Right kidney (tissue), 1 donor: Measurements from ENCODE around the gene POLL.
"Not testable (repeated sequence)": the region's sequence is repeated elsewhere in the genome, so short reads cannot be mapped to it uniquely, and the experiment has no call there.

Experiments
- DNase-seq: peaks from one replicate; pipeline ENCODE4 v3.0.0-alpha.2; 2016

Gene POLL

DNA sequence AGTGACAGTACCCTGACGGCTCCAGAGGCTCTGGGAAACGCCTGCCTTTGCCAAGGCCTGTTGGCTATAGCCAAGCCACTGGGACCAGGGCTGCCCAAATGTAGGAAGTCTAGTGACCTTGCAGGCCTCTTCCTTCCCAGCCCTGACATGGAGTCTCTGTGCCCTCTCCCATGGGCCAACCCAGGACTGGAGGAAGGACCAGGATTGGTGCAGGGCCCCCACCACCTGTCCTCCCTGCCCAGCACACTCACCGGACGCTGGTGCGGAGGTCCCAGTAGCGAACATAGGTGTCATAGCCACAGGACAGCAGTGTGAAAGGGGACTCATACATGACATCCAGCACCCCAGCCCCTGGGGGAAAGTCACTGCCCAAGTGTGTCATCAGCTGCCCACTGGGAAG, 24.0 kb upstream of the POLL start:
- no peak for DNase-seq

DNA sequence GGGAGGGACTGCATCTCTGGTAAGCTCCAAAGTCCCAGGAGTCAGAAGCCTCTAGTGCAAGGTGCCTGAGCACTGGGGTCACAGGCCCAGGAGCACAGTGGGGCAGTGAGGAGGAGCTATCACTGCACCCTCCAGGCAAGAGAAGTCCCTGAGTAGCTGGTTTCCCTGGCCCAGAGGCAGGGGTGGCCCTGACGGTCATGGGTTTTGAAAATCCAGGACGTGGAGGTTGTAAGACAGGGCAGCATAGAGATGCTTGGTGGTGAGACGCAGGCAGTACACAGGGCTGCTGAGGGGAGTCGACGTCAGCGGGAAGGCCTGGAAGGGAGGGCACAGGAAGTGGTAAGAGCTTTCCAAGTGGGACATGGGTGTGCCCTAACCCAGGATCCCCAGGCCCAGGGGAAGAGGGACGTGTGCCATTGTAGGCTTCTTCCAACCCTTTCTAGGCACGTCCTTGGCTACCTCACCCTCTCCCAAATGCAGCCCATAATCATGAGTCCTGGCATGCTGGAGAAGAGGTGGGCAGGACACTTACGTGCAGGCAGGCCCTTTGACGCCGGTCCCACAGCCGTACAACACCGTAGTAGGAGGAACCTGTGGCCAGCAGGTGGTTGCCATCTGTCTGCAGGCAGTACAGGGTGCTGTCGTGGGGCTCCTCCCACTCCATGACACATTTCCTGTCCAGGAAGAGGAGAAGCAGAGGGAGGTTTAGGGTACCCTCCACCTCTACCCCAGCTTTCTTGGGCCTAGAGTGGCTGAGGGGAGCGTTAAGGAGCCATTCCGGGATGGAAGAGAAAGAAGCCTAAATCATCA, 23.2 kb upstream of the POLL start:
- DNase-seq, result no peak

DNA sequence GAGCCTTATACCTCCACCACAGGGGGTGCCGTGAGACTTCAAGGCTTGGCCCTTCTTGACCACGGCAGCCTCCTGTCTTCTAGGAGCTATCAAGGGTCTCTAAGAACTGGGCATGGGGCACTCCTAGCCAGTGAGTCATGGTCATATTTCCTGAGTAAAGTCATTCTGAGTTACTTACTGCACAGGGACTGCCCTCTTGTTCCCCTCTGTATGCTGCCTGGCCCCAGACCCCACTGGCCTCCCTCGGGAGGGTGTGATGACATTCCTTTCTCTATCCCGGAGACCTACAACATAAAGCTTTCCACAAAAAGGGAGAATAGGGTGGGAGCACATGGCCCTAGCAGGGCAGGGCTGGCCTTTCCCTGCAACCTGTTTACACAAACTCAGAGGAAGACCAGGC, 21.4 kb upstream of the POLL start:
- DNase-seq, result no peak

DNA sequence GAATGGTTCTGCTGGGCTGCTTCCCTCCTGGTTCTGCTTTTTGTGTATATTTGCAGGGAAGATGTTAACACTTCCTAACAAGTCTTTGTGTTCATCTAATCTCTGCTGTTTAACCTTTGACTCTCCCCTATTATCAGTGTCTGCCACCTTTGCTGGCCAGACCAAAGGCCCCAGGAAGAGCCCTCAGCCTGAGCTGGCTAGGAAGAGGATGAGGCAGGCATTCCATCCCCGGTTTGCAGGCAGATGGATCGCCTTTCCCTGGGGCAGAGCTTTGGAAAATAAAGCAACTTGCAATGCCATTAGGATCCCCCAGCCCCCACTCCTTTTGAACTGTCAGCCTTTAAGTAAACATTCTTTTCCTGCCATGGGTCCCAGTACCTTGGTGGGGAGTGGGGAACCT, 19.1 kb upstream of the POLL start:
- DNase-seq, result no peak

DNA sequence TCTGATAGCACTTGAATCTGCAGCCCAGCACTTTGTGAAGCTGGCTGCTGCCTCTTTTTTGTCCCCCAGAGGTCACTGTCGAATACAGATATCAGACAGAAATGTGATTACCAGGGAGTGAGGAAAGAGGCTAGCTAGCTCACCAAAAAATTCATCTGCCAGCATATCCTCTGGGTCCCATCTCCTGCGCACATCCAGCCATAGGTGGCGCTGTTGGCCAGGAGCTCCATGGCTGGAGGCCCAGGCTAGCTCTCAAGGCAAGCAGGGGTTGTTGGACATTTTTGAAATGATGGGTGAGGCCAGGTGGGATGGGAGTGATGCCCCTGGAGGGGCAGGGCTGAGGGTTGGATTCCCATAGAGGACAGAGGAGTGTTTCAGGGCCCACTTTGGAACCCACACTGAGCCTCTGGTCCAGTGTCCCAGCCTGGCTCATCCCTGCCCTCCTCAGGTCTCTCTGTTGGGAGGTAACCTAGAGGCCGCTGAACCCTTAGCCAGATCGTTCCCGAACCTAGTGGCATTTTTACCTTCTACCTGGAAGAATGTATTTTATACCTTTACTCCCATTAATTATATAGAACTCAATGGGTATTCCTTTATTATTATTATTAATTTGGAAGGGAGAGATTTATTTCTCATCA, 14.8 kb upstream of the POLL start:
- peak; percentile 56 for DNase-seq

DNA sequence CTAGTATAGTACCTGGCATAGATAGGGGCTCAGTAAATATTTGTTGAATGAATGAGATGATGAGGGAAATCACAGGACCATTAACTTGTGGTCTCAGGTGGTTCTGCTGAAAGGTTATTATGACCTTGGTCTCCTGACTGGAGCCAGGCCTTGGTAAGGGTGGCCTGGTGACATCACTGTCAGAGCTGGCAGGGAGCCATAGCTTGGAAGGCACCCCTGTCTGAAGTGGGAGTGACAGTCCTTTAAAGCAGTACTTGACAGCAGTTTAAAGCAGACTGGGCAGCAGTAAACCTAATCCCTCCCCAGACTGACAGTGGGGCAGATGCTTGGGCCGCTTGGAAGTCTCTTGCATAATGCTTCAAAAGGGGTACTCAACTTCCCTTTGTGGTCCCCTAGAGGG, 13.5 kb upstream of the POLL start:
- DNase-seq, result no peak

DNA sequence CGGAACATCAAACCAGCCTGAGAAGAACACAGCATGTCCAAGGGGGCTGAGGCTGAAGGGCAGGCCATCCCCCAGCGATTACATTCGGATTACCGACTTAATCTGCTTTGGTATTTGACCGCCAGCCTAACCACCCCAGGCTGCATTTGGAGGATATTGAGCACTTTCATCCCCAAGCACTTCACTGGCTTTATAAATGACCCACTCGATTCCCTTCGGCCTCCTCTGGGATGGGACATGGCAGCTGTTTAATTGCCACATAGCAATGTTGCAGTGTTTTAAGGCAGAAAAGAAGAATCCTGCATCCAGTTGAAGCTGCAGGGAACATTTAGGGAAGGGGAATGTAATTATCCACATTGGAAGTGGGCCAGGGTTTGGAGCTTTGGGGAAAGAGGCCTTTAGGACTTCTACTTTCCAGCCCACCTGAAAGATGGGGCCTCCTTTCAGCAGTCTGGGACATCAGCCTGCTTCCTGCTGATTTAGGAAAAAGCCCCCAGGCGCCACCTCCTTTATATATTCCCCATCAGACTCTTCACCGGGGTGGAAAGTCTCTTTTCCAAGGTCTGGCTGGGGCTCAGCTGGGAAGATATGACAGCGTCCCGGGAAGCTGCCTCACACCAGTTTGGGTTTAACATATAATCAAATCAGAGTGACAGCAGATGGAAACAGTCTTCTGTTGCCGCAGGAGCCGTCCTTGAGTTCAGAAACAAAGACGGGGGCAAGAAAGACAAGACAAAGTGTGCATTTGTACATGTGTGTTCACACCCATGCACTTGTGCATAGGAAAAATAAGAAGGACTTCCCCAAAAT, 9.2 kb upstream of the POLL start:
- no peak for DNase-seq

DNA sequence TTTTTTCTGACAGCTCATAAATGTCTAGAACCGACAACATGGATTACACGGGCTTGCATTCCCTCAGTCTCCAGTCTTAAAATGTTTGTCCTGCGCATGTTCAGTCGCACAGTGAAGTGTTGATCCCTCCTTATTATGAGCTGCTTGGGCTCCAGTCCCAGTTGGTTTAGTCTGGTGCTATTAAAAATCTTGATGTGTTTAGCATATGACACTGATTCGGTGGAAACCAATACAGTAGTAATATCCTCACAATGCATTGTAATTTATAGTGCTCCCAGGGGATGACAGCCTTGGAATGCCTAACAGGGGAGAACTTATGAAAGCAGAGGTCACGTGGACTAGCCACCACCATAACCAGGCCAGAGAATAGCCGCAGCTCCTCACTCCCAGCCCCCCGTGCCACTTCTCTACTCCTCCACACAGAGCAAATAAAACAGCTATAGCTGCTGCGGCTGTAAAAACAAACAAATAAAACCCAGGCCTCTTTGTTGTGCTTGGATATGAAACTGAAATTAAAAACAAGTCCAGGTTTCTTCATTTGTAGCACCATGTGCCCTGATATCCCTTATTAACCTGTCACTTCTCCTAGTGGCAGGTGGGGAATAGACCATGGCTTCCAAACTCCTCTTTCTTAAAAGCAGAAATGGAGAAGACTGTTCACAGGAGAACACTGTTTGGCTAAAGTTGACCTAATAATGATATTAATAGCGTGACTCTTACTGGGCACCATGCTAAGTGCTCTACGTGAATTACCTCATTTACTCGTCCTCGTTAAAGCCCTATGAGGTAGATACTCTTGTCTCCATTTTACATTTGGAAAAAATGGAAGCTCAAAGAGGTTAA, 7.8 kb upstream of the POLL start:
- DNase-seq, result no peak

DNA sequence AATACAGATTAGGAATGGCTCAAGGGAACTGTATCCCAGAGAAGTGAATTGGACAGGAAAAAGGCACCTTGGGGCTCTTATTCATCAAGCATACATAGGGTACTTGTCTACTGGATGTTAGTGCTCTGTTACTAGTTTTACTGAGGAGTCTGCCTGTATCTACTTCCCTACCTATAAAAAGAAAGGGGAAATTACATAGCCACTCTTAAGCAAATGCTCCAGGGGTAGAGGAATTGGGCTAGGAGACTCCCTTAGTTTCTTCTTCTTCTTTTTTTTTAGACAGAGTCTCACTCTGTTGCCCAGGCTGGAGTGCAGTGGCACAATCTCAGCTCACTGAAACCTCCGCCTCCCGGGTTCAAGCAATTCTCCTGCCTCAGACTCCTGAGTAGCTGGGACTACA, 5.3 kb upstream of the POLL start:
- DNase-seq, result not testable (repeated sequence)

DNA sequence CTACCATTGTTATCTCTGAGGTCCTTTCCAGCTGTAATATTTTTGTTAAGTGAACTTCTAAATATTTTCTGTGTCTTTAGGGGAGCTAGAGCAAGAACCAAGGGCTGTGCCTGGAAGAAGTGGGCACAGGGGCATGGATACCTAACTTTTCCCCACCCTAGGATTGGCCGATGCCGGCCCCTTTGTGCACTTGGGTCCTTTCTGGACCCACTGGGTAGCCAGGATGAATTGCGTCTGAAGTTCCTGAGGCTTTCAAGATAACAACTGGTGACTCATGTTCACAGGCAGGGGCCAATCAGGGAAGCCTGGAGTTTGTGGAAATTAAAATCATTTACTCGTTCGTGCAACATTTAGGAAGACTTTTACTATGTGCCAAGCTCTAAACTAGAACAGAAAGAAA, 822 bp upstream of the POLL start:
- no peak for DNase-seq

DNA sequence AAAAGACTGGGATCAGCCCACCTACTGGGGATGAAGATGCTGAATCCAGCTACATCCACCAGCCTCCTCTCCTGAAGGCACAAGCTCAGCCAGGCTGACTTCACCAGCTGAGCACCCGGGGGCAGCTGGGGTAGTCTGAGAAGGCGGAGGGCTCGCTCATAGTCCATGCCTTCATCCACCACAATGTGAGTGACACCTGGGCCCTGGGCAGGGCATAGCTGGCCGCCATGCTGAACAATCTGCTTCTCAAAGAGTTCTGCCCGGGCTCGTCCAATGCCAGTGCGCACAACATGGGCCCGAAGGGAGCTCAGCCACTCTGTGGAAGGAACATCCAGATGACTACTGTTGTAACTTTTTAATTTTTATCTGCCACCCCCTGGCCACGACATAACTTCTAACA, 2.2 kb downstream of the POLL start:
- DNase-seq, result no peak

DNA sequence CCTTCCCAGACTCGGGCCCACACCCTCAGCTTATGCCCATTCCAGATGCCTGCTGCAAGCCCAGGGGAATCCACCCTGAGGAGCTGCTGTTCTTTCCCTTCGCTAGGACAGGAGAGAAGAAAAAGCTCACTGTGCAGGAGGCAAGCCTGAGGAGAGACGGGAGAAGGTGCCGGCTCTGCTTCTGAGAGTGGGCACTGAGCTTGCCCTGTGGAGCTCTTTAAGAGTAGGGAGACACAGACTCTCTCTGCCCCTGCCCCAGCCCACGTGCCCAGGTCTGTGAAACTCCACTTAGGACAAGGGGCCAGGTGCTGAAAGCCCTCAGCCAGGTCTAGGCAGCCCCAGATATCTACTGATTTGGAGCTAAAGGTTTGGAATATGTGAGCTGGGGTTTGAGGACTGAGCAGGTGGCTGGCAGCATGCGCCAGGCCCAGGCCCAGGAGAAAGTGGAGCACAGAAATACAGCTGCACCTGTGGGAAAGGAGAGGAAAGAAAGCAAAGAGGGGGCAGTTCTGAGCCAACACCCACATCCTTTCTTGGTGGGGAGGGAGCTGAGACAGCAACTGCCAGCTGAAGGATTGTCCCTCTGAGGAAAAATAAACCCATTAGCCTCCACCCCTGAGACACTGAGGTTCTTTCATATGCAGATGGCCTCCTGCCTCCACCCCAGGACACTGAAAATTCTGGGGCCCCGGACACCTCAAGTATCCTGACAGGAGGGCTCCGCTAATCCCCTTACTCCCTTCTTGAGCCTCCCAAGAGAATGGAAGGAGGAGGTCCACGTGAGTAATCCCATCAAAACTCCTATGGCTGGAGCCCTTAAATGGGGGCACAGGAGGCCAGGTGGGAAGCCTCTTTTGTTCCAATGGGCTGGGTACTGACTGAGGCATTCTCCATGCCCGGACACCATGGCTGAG, 7.3 kb downstream of the POLL start:
- DNase-seq, result no peak

DNA sequence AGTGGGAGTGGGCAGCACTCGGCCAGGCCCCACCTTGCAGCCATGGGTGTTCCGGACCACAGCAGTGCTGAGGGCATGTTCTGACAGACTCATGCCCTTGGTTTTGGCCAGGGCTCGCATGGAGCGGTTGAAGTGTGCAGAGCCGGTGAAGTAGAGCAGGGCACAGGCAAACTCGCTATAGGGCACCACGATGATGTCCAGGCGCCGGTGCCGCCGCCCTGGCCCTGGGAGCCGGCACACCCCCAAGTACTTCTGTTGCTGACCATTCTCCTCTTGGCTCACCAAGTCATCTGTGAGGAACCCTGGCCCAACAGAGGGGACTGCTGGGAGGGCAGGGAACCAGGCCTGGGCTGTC, 8.6 kb downstream of the POLL start:
- DNase-seq, result no peak

DNA sequence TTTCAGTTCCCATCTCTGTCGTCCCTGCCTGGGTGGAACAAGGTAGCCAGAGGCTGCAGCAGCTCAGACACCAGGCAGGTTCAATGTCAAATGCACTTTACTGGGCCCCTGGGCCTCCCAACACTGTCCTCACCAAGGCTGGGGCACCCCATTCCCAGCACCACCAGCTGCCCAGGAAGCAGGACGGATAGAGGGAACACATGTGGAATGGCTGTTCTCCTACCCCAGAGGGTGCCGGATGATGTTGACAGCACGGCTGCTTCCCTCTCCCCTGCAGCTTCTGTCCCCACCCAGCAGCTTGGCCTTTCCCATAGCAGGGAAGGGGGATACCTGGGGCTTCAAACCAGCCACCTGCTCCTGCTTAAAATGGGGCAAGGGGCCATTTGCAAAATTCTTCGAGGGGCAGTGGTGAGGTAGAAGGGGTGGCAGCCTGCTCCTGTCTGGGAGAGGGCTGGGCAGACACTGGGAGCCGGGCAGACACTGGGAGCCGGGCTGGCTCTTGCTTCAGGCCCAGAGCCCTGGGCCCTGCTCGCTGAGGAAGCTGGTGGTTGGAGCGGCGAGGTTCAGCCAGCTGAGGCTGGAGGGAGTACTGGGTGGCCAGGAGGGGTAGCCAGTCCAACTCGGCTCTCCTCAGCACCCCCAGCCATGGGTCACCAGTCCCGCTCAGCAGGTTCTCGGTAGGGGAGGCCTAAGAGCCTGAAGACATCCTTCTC, 9.1 kb downstream of the POLL start:
- DNase-seq, result no peak

DNA sequence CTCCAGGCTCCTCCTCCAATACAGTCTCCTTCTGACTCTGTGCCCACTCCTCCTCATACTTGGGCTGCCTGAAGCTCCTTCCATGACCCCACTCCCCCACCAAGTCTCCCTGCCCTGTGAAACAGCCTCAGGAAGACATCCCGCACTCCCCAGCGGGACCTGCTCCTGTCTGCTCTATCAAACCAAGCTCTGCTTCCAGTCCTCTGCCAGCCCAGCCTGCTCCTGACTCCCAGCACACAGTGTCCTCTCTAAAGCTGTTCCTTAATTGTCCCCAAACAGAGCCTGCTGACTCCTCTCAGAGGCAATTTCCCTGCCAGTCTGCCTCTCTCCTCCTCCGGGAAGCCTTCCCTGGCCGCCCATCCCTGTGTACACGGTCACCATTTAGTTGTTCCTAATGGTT, 9.9 kb downstream of the POLL start:
- DNase-seq, result no peak

DNA sequence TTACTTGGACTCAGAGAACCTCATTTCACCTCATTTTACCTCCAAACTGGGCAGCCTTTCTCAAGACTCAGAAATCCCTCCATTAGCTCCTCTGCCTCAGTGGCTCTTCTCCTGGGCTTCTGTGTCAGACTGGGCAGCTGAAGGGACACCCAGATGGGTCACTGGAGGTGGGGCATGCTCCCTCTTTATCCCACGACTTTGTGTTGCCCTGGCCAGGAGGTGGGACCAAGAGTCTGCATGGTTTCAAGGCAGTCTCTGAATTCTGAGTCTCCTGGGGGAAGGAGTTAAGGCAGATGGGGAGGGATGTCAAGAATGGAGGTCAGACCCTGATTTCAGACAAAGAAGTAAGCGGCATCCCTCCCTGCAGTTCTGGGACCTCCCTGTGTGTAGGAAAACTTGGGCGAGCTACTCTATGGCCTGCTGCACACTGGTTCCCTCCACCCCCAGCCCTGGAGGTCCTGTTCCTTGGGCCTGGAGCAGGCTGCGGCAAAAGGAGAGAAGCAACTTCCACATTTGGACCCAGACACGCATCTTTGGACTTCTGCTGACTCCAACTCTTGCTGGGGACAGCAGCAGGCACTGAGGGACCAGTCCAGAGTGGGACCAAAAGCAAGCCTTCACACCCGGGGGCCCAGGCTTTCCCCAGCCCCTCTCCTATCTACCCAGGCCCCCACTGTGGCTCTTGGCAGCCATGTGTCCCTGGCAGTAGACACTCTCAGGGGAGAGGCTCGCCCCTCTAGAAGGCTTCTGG, 10.8 kb downstream of the POLL start:
- no peak for DNase-seq

DNA sequence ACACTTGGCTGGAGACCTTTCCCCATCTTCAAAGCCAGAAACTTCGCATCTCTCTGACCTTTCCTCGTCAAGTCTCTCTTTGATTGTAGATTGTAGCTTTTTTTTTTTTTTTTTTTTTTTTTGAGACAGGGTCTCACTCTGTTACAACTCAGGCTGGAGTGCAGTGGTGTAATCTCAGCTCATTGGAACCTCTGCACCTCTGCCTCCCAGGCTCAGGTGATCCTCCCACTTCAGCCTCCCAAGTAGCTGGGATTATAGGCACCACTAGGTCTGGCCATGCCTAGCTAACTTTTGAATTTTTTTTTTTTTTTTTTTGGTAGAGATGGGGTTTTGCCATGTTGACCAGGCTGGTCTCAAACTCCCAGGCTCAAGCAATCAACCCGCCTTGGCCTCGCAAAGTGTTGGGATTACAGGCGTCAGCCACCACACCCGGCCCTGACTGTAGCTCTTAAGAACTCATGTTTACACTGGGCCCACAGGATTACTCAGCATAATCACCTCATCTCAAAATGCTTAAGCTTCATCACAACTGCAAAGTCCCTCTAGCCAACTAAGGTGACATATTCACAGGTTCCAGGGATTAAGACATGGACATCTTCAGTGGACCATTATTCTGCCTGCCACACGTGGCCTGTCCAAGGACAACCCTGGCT, 11.7 kb downstream of the POLL start:
- DNase-seq, result no peak

DNA sequence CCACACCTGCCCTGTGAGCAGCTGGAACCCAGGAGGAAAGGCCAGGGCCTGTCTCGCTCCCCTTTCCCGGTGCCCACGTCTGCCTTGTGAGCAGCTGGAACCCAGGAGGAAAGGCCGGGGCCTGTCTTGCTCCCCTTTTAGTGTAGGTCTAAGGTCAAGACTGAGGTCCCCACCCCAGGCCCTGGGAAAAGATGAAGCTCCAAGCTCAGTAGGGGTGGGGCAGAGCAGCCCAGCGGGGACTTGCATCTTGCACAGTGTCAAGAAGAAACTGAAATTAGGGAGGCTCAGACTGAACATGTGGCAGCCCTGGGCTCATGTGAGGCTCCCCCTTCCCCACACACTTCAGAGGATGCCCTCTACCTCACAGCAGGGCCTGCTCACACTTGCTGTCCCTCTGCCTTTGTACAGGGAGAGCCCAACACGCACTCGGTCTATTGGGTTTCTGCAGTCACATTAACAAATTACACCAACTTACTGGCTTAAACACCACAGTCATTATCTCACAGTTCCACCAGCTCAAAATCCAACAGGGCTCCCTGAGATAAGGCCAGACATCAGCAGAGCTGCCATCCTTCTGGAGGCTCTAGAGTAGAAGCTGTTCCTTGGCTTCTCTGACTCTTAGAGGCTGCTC, 12.4 kb downstream of the POLL start:
- no peak for DNase-seq

DNA sequence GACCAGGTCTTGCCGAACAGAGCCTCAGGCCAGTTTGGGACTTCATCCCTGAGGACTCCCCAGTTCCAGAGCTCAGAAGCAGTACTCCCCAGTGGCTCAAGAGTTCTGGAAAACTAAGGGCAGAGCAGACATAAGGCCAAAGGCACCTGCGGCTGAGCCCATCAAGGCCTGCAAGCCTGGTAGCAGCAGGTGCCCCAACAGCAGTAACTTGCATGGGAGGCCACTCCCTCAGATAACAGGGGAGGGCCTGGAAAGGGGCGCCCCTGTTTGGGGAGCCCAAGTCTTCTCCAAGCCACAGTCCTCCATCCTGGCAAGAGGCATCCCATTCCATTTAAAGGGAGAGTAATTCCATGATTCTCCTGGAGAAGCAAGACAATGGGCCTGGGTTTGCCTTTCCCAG, 13.0 kb downstream of the POLL start:
- no peak for DNase-seq
